Mesenteric fat pad (tissue), 1 donor: Measurements from ENCODE around the gene CDX1. TPM values are rescaled to one million over a fixed set of nuclear protein-coding genes. Genes with fewer than 3 reads are reported as not detected.

Source experiments
- DNase-seq: peaks from one replicate; pipeline ENCODE4 v3.0.0-alpha.2; 2020; ENCODE audit warnings: low spot score
- total RNA-seq: library from RNA; stranded (reverse); fragmentation: NEBNext Ultra II Directional; extraction: Animal tissue kit (Norgen Biotek cat#: 25700); gene quantifications from one replicate; pipeline ENCODE4 v1.2.1, GENCODE V29; 2021
- donor health status: DM: yes; HTN: yes; CAD: no.

The CDX1 gene
- total RNA-seq, 1 donor from 2014 or later, result 0.35 TPM

- no peak for DNase-seq
Measured at GRCh38 chr5:150204590-150204960, 38.0 kb downstream of the CDX1 start.

- no peak for DNase-seq
Measured at GRCh38 chr5:150206098-150206778, 39.7 kb downstream of the CDX1 start.

- DNase-seq, result no peak
Measured at GRCh38 chr5:150206779-150207115, 40.2 kb downstream of the CDX1 start.

- no peak for DNase-seq
Measured at GRCh38 chr5:150208187-150209098, 41.9 kb downstream of the CDX1 start.

- DNase-seq, result no peak
Measured at GRCh38 chr5:150209099-150209635, 42.6 kb downstream of the CDX1 start.

- no peak for DNase-seq
Measured at GRCh38 chr5:150210644-150211043, 44.1 kb downstream of the CDX1 start.

GRCh38 chr5:150211156-150212030 lies 44.8 kb downstream of the CDX1 start:
- no peak for DNase-seq

GRCh38 chr5:150213530-150213929 lies 47.0 kb downstream of the CDX1 start:
- DNase-seq, result no peak

GRCh38 chr5:150214289-150214688 lies 47.7 kb downstream of the CDX1 start:
- no peak for DNase-seq

GRCh38 chr5:150215979-150216944 lies 49.7 kb downstream of the CDX1 start:
- no peak for DNase-seq

GRCh38 chr5:150217038-150217437 lies 50.5 kb downstream of the CDX1 start:
- no peak for DNase-seq

GRCh38 chr5:150217873-150218692 lies 51.5 kb downstream of the CDX1 start:
- DNase-seq, result no peak

GRCh38 chr5:150218693-150219035 lies 52.1 kb downstream of the CDX1 start:
- DNase-seq, result no peak

GRCh38 chr5:150219142-150219541 lies 52.6 kb downstream of the CDX1 start:
- DNase-seq, result no peak

GRCh38 chr5:150219861-150220260 lies 53.3 kb downstream of the CDX1 start:
- DNase-seq, result no peak

GRCh38 chr5:150221471-150221870 lies 54.9 kb downstream of the CDX1 start:
- no peak for DNase-seq

- no peak for DNase-seq
Measured at GRCh38 chr5:150222906-150223305, 56.3 kb downstream of the CDX1 start.

GRCh38 chr5:150223474-150223873 lies 56.9 kb downstream of the CDX1 start:
- no peak for DNase-seq

GRCh38 chr5:150224483-150225027 lies 58.0 kb downstream of the CDX1 start:
- DNase-seq, result no peak
